Stimulated activated CD8-positive, alpha-beta memory T cell treated with anti-CD3 and anti-CD28 coated beads, Interleukin-15, amount 100 ng/mL, for 4 hours (primary cell): ENCODE results near the gene PLCL2.

Experiments
- DNase-seq, 2 donors: peaks; one replicate each; pipeline ENCODE4 v3.0.0-alpha.2; 2020; ENCODE audit warnings: low read depth in 2 of 2

PLCL2 gene

GRCh38 chr3:17011728-17012338 is 127.1 kb downstream of the PLCL2 start:
- DNase-seq, result no peak

- DNase-seq, result no peak
Observed at GRCh38 chr3:17013050-17013449, 128.3 kb downstream of the PLCL2 start.

GRCh38 chr3:17013571-17013970 is 128.8 kb downstream of the PLCL2 start:
- DNase-seq, result no peak

- no peak for DNase-seq
Observed at GRCh38 chr3:17014284-17014683, 129.5 kb downstream of the PLCL2 start.

- DNase-seq, result no peak
Observed at GRCh38 chr3:17014709-17015108, 130.0 kb downstream of the PLCL2 start.

- no peak for DNase-seq
Observed at GRCh38 chr3:17021614-17022013, 136.9 kb downstream of the PLCL2 start.

- DNase-seq, result peak; percentile 13 to 51
Observed at GRCh38 chr3:17023006-17023664, 138.4 kb downstream of the PLCL2 start.

GRCh38 chr3:17025594-17026139 is 140.9 kb downstream of the PLCL2 start:
- peak; percentile 10 to 33 for DNase-seq

- no peak for DNase-seq
Observed at GRCh38 chr3:17027318-17027717, 142.6 kb downstream of the PLCL2 start.

- DNase-seq, result no peak
Observed at GRCh38 chr3:17028363-17028762, 143.6 kb downstream of the PLCL2 start.

GRCh38 chr3:17030438-17030837 is 145.7 kb downstream of the PLCL2 start:
- DNase-seq, result no peak

GRCh38 chr3:17030956-17031652 is 146.3 kb downstream of the PLCL2 start:
- no peak for DNase-seq

GRCh38 chr3:17032407-17033034 is 147.8 kb downstream of the PLCL2 start:
- no peak for DNase-seq

GRCh38 chr3:17033516-17034168 is 148.9 kb downstream of the PLCL2 start:
- DNase-seq, result no peak

GRCh38 chr3:17035033-17035432 is 150.3 kb downstream of the PLCL2 start:
- no peak for DNase-seq

GRCh38 chr3:17035966-17036365 is 151.2 kb downstream of the PLCL2 start:
- no peak for DNase-seq

GRCh38 chr3:17038141-17038540 is 153.4 kb downstream of the PLCL2 start:
- no peak for DNase-seq

- DNase-seq, result no peak
Observed at GRCh38 chr3:17038900-17039553, 154.3 kb downstream of the PLCL2 start.

GRCh38 chr3:17039594-17039993 is 154.8 kb downstream of the PLCL2 start:
- DNase-seq, result no peak

- DNase-seq, result no peak
Observed at GRCh38 chr3:17040322-17040989, 155.7 kb downstream of the PLCL2 start.

- DNase-seq, result no peak
Observed at GRCh38 chr3:17040990-17041377, 156.2 kb downstream of the PLCL2 start.
